Lower lobe of right lung (tissue), 2 donors: ENCODE measurements around the gene TMEM187. TPM values are rescaled to one million over a fixed set of nuclear protein-coding genes. Genes with fewer than 3 reads are reported as not detected.

ENCODE experiments used
- ATAC-seq, 2 donors: fragments of 200-7000 bp; cut with Tn5 transposase; one replicate each; pipeline ENCODE4 v1.9.1; 2020 to 2022; ENCODE audit warnings: mild to moderate bottlenecking in 2 of 2, moderate library complexity in 2 of 2
- DNase-seq: peaks from one replicate; pipeline ENCODE4 v3.0.0-alpha.2; 2020
- H3K27ac ChIP-seq: fragments of 200-600 bp; one replicate; pipeline ENCODE4 v1.8.0; 2022
- H3K27me3 ChIP-seq: fragments of 200-600 bp; one replicate; pipeline ENCODE4 v1.8.0; 2022; ENCODE audit warnings: low read depth
- H3K36me3 ChIP-seq: fragments of 200-600 bp; one replicate; pipeline ENCODE4 v1.8.0; 2022; ENCODE audit warnings: mild to moderate bottlenecking
- H3K4me1 ChIP-seq: fragments of 200-600 bp; one replicate; pipeline ENCODE4 v1.8.0; 2022
- H3K4me3 ChIP-seq: fragments of 200-600 bp; one replicate; pipeline ENCODE4 v1.8.0; 2022; ENCODE audit warnings: mild to moderate bottlenecking
- H3K9me3 ChIP-seq: fragments of 200-600 bp; one replicate; pipeline ENCODE4 v1.8.0; 2022
- intact Hi-C: fragments of 100-400 bp; cut with DNase I; formaldehyde crosslinking; loops from one replicate; pipeline ENCODE4 v1.11.0; 2022
- total RNA-seq: library from RNA; stranded (reverse); fragmentation: NEBNext Ultra II Directional; extraction: Animal tissue kit (Norgen Biotek cat#: 25700); gene quantifications from one replicate; pipeline ENCODE4 v1.2.1, GENCODE V29; 2021
- TF ChIP-seq, protein P1 (sequence below): fragments of 200-600 bp; IDR thresholded peaks from one replicate; pipeline ENCODE4 v1.8.0; 2022; ENCODE audit warnings: antibody characterized with exemption, mild to moderate bottlenecking
- donor health status: DM: no; HTN: yes; CAD: no; lungs with severe emphysema.

Gene TMEM187
- total RNA-seq, 1 donor from 2014 or later: 7.6 TPM

- ATAC-seq: no peak
- Histone ChIP-seq H3K9me3 (no peaks in the 10 kb centered on the region), H3K36me3 (peaks cover 43% of the 10 kb centered on the region), H3K27me3 (no peaks in the 10 kb centered on the region), H3K4me1 (peaks cover 4% of the 10 kb centered on the region), H3K4me3 (no peak overlapping the region), H3K27ac (no peak overlapping the region)
- intact Hi-C loops: no loop called here
- no peak for DNase-seq
- TF ChIP-seq, protein P1, sequence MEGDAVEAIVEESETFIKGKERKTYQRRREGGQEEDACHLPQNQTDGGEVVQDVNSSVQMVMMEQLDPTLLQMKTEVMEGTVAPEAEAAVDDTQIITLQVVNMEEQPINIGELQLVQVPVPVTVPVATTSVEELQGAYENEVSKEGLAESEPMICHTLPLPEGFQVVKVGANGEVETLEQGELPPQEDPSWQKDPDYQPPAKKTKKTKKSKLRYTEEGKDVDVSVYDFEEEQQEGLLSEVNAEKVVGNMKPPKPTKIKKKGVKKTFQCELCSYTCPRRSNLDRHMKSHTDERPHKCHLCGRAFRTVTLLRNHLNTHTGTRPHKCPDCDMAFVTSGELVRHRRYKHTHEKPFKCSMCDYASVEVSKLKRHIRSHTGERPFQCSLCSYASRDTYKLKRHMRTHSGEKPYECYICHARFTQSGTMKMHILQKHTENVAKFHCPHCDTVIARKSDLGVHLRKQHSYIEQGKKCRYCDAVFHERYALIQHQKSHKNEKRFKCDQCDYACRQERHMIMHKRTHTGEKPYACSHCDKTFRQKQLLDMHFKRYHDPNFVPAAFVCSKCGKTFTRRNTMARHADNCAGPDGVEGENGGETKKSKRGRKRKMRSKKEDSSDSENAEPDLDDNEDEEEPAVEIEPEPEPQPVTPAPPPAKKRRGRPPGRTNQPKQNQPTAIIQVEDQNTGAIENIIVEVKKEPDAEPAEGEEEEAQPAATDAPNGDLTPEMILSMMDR: no peak
Observed at GRCh38 chrX:154026136-154027021, 53.8 kb downstream of the TMEM187 start.

GRCh38 chrX:154027022-154027402 is 54.5 kb downstream of the TMEM187 start:
- no peak for ATAC-seq
- DNase-seq: no peak
- H3K36me3 ChIP-seq: peaks cover 49% of the 10 kb centered on the region
- peaks cover 4% of the 10 kb centered on the region for H3K4me1 ChIP-seq
- intact Hi-C loops: no loop called here
- H3K4me3 ChIP-seq: no peak overlapping the region
- no peaks in the 10 kb centered on the region for H3K9me3 ChIP-seq
- H3K27me3 ChIP-seq: no peaks in the 10 kb centered on the region
- TF ChIP-seq, protein P1: no peak
- H3K27ac ChIP-seq: no peak overlapping the region

- intact Hi-C loops: no loop called here
Observed at GRCh38 chrX:154027986-154028385, 55.4 kb downstream of the TMEM187 start.

GRCh38 chrX:154028502-154029184 is 56.1 kb downstream of the TMEM187 start:
- intact Hi-C loops: no loop called here
- Histone ChIP-seq H3K27ac (no peak overlapping the region), H3K9me3 (no peaks in the 10 kb centered on the region), H3K4me3 (no peak overlapping the region), H3K4me1 (no peaks in the 10 kb centered on the region), H3K27me3 (no peaks in the 10 kb centered on the region), H3K36me3 (peaks cover 52% of the 10 kb centered on the region)
- DNase-seq (no peak), ATAC-seq (no peak)
- TF ChIP-seq, protein P1: no peak

More at GRCh38 chrX:154027986-154028385, 55.4 kb downstream of the TMEM187 start:
- Histone ChIP-seq H3K27ac (no peak overlapping the region), H3K9me3 (no peaks in the 10 kb centered on the region), H3K27me3 (no peaks in the 10 kb centered on the region), H3K36me3 (peaks cover 52% of the 10 kb centered on the region), H3K4me1 (peaks cover 4% of the 10 kb centered on the region), H3K4me3 (no peak overlapping the region)
- ATAC-seq: no peak
- no peak for DNase-seq
- TF ChIP-seq, protein P1: no peak

DNA sequence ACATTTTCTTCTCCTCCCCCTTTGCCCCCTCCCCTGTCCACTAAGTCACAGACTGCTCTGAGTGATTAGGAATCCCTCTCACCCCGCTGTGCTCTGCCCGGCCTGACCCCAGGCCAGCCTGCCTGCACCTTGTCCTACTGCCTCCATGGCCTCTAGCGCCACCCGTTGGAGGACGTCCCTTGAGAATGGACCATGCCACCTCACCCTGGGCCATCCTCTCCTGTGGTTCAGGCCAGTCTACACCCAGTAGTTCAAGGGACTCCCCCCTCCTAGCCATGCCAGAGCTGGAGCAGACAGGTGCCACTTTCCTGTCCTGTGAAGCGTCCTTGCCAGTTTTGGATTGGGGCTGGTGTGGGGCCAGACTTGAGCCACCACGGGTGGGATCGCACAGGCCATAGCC is 56.9 kb downstream of the TMEM187 start:
- Histone ChIP-seq H3K27me3 (no peaks in the 10 kb centered on the region), H3K36me3 (peaks cover 52% of the 10 kb centered on the region), H3K4me3 (no peak overlapping the region), H3K4me1 (no peaks in the 10 kb centered on the region), H3K27ac (no peak overlapping the region), H3K9me3 (no peaks in the 10 kb centered on the region)
- ATAC-seq: peak in 1 of 2 donors; percentile 13
- TF ChIP-seq, protein P1: no peak
- intact Hi-C loops: no loop called here
- no peak for DNase-seq
